Coronary artery (tissue), 2 donors: ENCODE results near the gene ZNF789.
A peak's percentile ranks its signal among the peaks of the same experiment; 100 is the strongest.
"Not testable (repeated sequence)": the region's sequence is repeated elsewhere in the genome, so short reads cannot be mapped to it uniquely, and the experiment has no call there.

Experiments used
- DNase-seq: peaks from one replicate; pipeline ENCODE4 v3.0.0-alpha.2; 2017; ENCODE audit warnings: low spot score
- H3K27ac ChIP-seq, 2 donors: fragments of 200-600 bp; sonication (generic); one replicate each; pipeline ENCODE4 v1.5.1; 2016 to 2019
- H3K4me3 ChIP-seq: fragments of 200-600 bp; sonication (generic); 2 replicates; pipeline ENCODE4 v1.5.1; 2016; ENCODE audit warnings: mild to moderate bottlenecking, moderate library complexity
- TF ChIP-seq, protein P1 (sequence below): fragments of 200-600 bp; sonication (generic); IDR thresholded peaks from one replicate; pipeline ENCODE4 v1.5.1; 2019; ENCODE audit warnings: antibody characterized with exemption

Gene ZNF789

DNA sequence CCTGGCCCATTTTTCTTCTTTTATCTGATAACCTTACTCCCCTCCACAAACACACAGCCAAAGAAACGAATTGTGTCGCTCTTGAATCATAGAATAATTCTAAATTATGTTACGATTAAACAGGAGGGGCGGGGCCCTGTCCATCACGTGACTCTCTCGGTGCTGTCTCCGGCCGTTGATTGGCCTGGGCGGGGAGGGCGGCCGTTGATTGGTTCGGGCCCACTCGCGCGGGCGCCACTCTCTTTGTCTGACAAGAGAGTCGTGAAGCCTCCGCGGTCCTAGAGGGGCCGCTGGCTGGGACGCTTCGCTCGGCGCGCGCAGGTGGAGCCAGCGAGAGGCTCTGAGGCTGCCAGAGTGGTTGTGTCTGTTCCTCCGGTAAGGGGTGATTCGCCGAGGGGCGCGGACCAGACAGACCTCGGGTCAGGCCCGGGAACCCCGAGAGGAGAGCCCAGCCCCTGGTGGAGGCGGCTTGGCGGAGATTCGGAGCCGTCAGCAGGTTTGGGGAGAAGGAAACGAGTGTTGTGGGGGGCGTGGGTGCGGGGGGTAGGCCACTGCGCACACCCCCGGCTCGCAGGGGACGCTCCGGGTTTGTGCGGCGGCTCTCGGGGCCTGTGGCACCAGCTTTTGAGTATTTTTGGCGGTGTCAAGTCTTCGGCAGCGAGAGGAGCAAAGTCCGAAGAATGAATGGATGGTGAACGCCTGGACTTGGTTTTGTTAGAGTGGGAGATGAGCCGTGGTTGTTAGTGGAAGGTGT lies at the start of gene ZNF789:
Gene ZNF789 (plus strand): TSS at position 330 of the 754 bp plus-strand sequence. CDS start 3,567 bp downstream, outside the sequence.
- peak; percentile 98 for DNase-seq
- Histone ChIP-seq H3K27ac (peak within 1 kb of the TSS; percentile 70 to 91), H3K4me3 (peak within 1 kb of the TSS; percentile 83)
- TF ChIP-seq, protein P1, sequence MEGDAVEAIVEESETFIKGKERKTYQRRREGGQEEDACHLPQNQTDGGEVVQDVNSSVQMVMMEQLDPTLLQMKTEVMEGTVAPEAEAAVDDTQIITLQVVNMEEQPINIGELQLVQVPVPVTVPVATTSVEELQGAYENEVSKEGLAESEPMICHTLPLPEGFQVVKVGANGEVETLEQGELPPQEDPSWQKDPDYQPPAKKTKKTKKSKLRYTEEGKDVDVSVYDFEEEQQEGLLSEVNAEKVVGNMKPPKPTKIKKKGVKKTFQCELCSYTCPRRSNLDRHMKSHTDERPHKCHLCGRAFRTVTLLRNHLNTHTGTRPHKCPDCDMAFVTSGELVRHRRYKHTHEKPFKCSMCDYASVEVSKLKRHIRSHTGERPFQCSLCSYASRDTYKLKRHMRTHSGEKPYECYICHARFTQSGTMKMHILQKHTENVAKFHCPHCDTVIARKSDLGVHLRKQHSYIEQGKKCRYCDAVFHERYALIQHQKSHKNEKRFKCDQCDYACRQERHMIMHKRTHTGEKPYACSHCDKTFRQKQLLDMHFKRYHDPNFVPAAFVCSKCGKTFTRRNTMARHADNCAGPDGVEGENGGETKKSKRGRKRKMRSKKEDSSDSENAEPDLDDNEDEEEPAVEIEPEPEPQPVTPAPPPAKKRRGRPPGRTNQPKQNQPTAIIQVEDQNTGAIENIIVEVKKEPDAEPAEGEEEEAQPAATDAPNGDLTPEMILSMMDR, result no peak

DNA sequence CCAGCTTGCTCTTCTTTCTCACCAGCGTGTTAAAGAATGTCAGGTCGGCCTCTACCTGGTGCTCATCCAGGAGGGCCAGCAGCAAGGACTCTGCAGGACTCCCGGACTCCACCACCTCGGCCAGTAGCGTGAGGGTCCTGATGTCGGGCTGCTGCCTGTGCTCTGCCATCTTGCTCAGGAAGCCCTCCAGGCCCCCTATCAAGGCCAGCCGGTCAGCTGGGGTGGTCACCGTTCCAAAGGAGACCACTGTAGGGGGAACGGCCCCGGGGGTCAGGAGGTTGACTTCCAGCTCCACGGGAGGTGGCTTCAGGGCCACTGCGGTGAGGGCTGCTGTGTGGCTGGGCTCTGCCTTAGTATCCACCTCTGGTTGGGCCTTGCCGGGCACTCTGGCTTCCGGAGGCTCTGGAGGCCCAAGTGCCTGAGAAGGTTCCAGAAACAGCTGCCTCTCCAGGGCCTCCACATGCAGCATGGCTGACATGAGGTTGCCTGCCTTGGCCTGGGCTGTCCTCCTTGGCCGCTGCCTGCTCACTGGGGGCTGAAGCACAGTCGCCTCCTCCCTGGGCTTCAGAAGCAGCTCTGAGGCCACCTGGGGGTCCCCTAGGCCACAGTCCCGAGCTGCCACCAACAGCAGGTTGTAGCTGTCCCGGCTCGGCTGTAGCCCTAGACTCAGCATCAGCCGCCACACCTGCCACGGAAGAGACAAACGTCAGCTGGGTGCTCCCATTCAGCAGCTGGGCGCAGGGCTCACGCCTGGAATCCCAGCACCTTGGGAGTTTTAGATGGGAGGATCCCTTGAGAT lies 47.6 kb upstream of the ZNF789 start:
- Histone ChIP-seq H3K27ac (no peak overlapping the region), H3K4me3 (no peak overlapping the region)
- no peak for DNase-seq
- TF ChIP-seq, protein P1, result no peak

DNA sequence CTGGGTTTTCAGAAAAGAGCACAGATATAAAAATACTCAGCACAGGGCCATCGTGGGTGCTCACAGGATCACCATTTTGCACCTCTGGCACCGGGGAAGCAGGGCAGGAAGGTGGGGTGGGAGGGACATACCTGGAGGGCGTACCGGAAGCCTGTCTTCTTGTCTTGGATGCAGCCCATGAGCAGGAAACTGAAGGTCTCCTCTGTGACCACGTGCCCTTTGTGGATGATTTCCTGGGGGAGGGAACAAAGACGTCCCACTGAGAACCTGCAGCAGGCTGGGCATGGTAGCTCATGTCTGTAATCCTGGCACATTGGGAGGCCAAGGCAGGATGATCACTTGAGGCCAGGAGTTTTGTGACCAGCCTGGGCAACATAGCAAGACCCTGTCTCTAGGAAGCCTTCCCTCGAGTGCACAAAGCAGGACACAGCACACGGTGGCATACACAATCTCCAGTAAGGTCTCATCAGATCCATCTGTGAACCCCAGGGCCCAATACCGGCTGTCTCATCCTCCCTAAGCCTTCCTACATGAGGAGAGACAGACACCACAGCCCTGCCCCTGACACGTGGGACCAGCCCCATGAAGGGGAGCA lies 43.6 kb upstream of the ZNF789 start:
- Histone ChIP-seq H3K27ac (no peak overlapping the region), H3K4me3 (no peak overlapping the region)
- DNase-seq, result no peak
- TF ChIP-seq, protein P1, result no peak

DNA sequence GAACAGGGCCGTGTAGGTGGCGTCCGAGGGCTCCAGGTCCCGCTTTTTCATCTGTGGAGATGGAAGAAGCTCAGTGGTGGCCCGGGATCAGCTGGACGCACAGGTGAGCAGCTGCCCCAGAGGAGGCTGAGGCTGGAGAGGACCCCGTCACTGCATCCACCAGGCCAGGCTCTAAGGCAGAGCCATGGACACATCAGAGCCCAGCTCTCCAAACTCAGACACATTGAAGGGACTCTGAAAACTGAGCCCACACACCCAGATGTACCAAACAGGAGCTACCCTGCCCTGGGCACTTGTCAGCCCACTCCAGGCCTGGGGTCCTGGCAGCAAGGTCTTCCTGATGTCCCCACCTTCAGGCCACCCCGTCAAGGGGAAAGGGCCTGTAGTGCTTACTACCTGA lies 42.9 kb upstream of the ZNF789 start:
- TF ChIP-seq, protein P1, result no peak
- Histone ChIP-seq H3K4me3 (no peak overlapping the region), H3K27ac (no peak overlapping the region)
- DNase-seq, result no peak

DNA sequence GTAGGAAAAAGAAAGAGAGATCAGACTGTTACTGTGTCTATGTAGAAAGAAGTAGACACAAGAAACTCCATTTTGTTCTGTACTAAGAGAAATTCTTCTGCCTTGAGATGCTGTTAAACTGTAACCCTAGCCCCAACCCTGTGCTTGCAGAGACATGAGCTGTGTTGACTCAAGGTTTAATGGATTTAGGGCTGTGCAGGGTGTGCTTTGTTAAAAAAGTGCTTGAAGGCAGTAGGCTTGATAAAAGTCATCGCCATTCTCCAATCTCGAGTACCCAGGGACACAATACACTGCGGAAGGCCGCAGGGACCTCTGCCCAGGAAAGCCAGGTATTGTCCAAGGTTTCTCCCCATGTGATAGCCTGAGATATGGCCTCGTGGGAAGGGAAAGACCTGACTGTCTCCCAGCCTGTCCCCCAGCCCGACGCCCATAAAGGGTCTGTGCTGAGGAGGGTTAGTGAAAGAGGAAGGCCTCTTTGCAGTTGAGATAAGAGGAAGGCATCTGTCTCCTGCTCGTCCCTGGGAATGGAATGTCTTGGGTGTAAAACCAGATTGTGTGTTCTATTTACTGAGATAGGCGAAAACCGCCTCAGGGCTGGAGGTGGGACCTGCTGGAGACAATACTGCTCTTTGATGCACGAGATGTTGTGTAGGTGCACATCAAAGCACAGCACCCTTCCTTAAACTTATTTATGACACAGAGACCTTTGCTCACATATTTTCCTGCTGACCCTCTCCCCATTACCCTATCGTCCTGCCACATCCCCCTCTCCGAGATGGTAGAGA lies 40.7 kb upstream of the ZNF789 start:
- DNase-seq, H3K4me3 ChIP-seq, H3K27ac ChIP-seq: not testable (repeated sequence)

DNA sequence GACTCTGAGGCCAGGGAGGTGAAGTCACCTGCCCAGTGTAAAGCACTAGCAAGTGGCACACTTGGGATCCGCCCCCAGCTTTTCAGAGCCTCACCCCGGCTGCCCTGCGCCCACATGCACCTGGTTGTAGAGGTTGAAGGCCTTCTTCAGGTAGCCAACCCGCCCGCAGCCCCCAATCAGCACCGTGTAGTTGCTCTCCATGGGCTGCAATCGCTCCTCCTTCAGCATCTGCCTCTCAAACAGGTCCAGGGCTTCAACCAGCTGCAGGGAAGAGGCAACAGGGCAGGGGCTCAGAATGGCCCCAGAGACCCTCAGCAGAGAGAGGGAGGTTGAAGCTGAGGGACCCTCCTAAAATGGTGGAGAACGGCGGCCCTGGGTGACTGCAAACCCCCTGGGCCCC lies 39.5 kb upstream of the ZNF789 start:
- no peak for DNase-seq
- TF ChIP-seq, protein P1, result no peak
- Histone ChIP-seq H3K4me3 (no peak overlapping the region), H3K27ac (no peak overlapping the region)
